NCI-H748 (cell line): ENCODE results near the gene CLDN3.
"Not testable (repeated sequence)": the region's sequence is repeated elsewhere in the genome, so short reads cannot be mapped to it uniquely, and the experiment has no call there.

ENCODE experiments used
- DNase-seq: peaks from one replicate; lab custom pipeline; 2025; ENCODE audit not compliant: unreplicated experiment; lab: John Stamatoyannopoulos, UW

CLDN3 gene, protein sequence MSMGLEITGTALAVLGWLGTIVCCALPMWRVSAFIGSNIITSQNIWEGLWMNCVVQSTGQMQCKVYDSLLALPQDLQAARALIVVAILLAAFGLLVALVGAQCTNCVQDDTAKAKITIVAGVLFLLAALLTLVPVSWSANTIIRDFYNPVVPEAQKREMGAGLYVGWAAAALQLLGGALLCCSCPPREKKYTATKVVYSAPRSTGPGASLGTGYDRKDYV

DNA sequence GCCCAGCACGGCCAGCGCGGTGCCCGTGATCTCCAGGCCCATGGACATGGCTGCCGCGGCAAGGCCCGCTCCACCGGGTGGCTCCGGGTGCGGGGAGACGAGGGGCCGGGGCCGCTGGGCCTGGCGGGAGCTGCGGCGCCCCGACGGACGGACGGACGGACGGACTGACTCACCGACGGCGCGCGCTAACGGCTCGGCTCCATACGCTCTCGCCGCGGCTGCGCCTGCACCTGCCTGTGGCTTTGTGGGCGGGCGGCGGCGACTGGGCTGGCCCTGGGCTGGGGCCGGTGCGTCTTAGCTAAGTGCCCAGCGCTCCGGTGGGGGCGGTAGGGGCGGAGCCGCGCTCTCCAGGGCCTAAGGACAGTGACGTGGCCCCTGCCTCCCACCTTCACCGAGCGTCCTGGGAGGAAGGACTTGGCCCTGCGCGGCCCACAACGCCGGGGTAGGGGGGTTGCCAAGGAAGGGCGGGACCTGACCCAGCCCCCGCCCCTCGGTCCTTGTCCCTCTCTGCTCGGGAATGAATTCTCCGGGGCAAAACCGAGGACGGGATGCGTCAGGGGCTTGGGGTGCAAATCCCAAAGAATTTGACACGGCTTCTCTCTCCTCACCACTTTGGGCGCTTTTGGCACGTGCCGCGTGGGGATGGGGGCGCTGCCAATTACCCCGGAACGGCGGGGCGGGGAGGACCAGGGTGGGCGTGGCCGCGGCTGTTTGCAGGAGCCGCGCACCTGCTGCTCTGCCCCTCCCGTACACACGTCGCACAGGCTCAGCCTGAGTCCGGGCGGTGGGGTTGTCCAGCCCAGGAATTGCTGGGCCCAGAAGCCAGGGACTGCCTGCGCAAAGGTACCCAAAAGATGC lies at the start of gene CLDN3:
TSS of gene CLDN3 (minus strand) at position 269 of the 858 bp plus-strand sequence. CDS start at position 48, 221 bp downstream.
- peak; percentile 98 for DNase-seq

DNA sequence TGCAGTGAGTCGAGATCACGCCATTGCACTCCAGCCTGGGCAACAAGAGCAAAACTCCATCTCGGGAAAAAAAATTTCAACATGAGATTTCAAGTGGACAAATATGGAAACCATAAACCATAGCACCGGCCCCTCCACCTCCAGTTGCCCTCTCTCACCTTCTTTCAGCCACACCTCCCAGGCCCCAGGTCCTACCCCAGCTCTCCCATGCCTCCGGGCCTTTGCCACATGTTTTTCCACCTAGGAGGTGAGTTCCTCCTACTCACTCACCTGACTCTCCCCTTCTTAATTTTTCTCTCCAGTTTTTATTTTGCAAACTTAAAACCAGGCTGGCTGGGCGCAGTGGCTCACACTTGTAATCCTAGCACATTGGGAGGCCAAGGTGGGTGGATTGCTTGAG lies 47.1 kb upstream of the CLDN3 start:
- no peak for DNase-seq

GRCh38 chr7:73815436-73815835 lies 45.4 kb upstream of the CLDN3 start:
- DNase-seq, result no peak

DNA sequence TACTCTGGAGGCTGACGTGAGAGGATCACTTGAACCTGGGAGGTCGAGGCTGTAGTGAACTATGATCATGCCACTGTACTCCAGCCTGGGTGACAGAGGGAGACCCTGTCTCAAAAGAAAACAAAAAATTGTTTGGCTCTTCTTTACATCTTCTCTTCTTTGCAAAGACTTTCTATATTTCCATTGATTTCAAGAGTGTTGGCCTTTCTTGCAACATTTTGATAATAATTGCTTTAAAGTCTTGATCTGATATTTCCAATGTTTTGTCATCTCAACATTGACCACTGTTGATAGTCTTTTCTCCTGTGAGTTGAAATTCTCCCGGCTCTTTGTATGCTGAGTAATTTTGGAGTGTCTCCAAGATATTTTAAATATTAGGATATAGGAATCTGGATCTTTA lies 42.9 kb upstream of the CLDN3 start:
- no peak for DNase-seq

DNA sequence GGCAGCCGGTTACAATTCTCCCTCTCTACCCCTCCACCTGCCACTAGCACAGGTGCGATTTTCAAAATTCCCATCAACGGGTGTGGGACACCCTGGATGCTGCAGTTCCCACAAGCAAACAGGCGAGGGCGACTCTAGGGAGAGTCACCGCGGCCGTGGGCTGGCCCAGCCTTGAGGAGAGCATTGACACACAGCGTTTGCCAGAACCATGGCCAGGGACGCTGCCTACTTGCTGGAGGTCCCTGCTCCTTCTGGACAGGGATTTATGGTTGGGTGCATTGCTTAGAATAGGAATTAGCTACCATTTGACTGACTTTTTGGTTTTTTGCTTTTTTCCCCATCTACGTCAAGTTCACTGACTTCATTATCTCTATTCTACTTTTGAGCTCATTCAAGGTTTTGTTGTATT lies 41.7 kb upstream of the CLDN3 start:
- peak; percentile 80 for DNase-seq

DNA sequence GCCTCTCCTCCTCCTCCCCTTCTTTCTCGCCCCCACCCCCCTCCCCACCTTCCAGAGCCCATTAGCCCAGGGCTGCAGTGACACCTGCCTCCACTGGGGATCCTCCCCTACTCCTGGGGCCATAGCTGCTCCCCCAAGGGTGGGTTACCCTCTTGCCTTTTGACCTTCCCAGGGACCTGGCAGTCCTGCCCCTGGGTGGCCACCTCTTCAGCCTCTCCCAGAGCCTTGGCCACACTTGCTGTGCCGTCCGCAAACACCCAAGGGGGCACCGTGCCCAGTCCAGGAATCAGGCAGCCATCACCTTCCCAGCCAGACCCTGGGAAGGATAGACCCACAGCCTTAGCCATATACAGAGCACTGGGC lies 40.9 kb upstream of the CLDN3 start:
- no peak for DNase-seq

DNA sequence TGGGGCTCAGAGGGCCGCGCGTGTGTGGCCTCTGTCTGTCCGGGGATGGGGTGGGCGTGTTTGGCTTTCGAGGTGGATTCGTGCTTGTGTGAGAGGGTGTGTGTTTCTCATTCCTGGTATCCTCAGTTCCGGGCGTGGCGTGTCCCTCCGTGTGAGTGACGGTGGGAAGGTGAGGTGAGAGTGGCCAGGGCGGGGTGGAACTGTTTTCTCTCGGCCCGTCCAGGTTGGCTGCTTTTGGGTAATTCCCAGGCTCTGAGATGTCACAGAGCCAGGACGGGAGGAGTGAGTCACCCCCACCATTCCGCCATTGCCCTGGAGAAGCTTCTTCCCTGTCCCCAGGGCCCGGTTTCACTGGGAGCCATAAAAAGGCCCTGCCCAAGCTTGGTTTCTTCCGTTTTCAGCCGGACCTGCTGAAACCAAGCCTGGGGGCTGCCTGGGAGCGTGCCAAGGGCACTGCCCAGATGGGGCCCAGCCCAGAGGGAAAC lies 39.4 kb upstream of the CLDN3 start:
- no peak for DNase-seq

GRCh38 chr7:73802459-73802858 lies 32.4 kb upstream of the CLDN3 start:
- DNase-seq, result no peak

GRCh38 chr7:73801577-73801976 lies 31.5 kb upstream of the CLDN3 start:
- no peak for DNase-seq

DNA sequence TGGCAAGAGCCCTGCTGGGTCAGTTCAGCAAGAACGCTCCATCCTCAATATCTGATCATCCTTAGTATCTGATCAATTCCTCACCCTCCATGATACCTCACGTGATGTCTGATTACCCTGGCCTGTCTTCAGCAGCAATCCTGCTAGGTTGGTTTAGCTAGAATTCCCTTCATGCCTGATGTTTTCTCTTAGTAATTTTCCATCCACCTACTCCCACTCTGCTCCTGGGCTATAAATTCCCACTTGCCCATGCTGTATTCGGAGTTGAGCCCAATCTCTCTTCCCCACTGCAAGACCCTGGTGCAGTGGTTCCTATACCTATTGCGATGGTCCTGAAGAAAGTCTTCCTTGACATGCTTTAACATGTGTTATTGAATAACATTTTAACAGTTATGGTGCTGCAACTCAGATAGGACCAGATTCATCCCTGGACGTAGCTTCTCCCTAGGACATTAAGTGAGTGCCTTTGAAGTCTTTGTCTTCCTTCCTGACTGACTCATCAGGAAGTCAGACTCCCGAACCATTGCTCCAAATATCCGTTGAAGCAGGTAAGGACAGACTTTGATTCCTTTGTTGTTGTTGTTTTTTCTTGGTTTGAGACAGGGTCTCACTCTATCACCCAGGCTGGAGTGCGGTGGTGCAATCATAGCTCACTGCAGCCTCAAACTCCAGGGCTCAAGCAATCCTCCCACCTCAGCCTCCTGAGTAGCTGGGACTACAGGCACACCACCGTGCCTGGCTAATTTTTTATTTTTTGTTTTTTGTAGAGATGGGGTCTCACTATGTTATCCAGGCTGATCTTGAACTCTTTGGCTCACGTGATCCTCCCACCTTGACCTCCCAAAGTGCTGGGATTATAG lies 29.4 kb upstream of the CLDN3 start:
- DNase-seq, result no peak

- DNase-seq, result not testable (repeated sequence)
These were observed 27.1 kb upstream of the CLDN3 start for GRCh38 chr7:73797176-73797575.

- not testable (repeated sequence) for DNase-seq
These were observed 26.6 kb upstream of the CLDN3 start for GRCh38 chr7:73796656-73797055.

GRCh38 chr7:73795188-73795587 lies 25.1 kb upstream of the CLDN3 start:
- not testable (repeated sequence) for DNase-seq

DNA sequence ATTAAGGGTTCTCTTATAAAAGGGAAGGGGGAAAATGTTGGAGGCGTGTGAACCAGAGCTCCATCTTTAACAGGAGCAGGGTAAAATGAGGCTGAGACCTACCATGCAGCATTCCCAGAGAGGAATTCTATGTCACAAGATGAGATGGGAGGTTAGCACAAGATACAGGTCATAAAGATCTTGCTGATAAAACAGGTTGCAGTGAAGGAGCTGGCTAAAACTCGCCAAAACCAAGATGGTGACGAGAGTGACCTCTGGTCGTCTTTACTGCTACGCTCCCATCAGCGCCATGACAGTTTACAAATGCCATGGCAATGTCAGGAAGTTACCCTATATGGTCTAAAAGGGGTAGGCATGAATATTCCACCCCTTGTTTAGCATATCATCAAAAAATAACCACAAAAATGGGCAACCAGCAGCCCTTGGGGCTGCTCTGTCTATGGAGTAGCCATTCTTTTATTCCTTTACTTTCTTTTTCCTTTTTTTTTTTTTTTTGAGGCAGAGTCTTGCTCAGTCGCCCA lies 21.2 kb upstream of the CLDN3 start:
- DNase-seq, result not testable (repeated sequence)

GRCh38 chr7:73789051-73789450 lies 19.0 kb upstream of the CLDN3 start:
- DNase-seq, result no peak

GRCh38 chr7:73787786-73788048 lies 17.6 kb upstream of the CLDN3 start:
- not testable (repeated sequence) for DNase-seq

DNA sequence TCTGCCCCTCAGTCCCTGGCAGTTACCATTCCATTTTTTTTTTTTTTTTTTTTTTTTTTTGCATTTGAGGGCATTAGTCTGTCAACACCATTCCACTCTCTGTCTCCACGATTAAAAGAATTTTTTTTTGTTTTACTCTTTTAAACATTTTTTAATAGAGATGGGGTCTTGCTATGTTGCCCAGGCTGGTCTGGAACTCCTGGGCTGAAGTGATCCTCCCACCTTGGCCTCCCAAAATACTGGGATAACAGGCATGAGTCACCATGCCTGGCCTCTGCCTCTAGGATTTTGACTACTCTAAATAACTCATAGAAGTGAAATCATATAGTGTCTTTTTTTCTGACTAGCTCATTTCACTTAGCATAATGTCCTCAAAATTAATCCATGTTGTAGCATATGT lies 16.5 kb upstream of the CLDN3 start:
- no peak for DNase-seq

- no peak for DNase-seq
These were observed 9.4 kb upstream of the CLDN3 start for GRCh38 chr7:73779517-73779916.

DNA sequence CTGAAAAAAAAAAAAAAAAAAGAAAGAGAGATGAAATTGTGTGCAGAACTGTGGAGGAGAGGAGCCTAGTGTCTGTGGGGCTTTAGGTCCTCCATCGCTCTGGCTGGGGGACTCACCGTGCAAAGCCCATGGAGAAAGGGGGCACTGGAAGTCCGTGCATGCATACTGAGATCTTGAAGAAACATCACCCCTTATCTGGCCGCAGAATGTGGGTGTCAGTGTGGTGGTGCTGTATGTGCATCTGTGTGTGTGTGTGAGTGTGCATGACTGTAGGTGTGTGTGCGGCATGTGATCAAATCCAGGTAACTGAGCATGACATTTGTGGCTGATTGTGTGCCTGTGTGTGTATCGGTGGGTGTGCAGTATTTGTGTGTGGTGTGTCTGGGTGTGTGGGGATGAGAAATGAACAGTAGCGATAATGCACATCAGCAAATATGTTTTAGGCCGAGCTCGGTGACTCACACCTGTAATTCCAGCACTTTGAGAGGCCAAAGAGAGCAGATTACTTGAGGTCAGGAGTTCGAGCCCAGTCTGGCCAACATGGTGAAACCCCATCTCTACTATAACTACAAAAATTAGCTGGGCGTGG lies 8.8 kb upstream of the CLDN3 start:
- no peak for DNase-seq

DNA sequence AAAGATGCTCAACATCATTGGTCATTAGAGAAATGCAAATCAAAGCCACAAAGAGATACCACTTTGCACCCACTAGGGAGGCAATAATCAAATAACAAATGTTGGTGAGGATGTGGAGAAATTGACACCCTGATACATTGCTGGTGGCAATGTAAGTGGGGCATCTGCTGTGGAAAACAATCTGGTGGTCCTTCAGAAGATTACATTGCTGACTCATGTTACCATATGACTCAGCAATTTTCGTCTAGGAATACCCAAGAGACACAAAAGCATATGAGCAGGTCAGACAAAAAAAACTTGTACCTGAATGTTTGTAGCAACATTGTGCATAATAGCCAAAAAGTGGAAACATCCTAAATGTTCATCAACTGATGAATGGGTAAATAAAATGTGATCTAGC lies 4.9 kb upstream of the CLDN3 start:
- DNase-seq, result peak; percentile 10
